Measurements from ENCODE around the gene SURF4. TPM values are rescaled to one million over a fixed set of nuclear protein-coding genes. Genes with fewer than 3 reads are reported as not detected.
"Not testable (repeated sequence)": the region's sequence is repeated elsewhere in the genome, so short reads cannot be mapped to it uniquely, and the experiment has no call there.

Gene SURF4
- polyA plus RNA-seq, 1 donor = 157 TPM

DNA sequence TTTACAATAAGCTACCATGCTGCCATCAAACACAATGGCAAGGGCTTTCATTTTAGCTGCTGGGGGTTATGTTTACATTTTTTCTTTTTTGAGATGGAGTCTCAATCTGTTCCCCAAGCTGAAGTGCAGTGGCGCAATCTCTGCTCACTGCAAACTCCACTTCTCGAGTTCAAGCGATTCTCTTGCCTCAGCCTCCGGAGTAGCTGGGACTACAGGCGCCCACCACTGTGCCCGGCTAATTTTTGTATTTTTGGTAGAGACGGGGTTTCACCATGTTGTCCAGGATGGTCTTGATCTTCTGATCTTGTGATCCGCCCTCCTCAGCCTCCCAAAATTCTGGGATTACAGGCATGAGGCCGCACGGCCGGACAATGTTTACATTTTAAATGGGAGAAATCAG, 41.0 kb downstream of the SURF4 start:
- DNase-seq = not testable (repeated sequence)

DNA sequence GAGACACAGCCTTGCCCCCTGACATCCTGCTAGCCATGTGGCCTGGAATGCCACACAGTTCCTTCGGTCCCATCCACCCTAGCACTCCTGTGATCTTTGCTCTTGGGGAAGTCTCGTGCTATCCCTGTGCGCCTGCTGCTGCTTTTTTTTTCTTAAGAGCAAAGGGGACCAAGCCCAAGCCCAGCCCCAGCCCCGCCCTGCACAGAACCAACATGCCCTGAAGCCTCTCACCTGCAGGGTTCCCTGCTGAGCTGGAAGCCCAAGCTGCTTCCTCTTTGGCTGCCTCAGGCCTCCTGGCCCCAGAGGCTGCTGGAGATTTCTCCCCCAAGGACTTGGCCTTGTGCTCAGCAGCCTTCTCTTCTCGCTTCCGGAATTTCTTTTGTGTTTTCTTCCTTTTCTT, 41.7 kb downstream of the SURF4 start:
- DNase-seq = no peak

DNA sequence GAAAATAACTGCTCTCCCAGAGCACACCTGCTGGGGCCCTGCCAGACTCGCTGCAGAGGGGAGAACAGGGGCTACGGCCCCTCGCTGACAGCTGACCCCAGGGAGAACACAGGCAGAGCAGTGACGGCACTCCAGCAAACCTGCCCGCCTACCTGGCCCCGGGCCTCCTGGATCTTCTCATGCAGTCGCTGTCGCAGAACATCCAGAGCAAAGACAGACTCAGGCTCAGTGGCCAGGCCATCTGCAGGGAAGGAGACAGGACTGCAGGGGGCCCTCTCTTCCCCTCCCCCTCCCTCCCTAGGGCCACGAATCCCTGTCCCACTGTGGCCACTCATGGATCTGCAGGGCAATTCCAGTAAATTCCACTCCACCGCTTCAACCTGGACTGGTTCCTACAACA, 42.3 kb downstream of the SURF4 start:
- no peak for DNase-seq

DNA sequence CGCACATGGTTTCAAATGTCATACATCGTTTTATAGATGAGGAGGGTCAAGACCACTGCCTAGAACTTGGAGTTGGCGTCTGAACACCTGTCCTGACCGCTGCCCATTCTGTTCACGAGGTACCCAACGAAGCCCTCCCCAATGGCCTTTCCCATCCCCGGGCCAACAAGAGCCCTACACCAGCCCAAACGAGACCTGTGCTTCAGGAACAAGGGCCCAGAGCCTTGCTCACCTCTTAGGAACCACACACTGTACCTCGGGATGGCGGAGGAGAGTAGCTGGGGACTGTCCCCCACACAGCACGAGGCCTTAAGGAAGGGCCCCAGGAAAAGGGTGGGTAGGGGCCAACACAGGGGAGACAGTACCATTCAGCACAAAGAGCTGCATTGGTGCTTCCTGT, 42.8 kb downstream of the SURF4 start:
- DNase-seq = no peak

DNA sequence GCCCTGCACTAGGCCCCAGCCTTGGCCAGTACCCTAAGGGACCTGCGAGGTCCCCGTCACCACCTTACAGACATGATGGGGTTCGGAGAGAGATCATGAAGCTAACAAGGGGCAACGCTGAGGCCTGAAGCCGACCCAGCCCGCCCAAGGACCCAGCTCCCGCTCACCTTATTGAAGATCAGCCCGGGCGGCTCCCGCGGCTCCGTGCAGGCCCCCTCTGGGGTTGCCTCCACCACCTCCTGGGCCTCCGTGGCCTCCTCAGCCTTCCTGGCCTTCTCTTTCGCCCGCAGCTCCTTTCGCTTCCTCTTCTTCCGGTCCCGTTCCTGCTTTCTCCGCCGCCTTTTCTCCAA, 43.5 kb downstream of the SURF4 start:
- DNase-seq = no peak

DNA sequence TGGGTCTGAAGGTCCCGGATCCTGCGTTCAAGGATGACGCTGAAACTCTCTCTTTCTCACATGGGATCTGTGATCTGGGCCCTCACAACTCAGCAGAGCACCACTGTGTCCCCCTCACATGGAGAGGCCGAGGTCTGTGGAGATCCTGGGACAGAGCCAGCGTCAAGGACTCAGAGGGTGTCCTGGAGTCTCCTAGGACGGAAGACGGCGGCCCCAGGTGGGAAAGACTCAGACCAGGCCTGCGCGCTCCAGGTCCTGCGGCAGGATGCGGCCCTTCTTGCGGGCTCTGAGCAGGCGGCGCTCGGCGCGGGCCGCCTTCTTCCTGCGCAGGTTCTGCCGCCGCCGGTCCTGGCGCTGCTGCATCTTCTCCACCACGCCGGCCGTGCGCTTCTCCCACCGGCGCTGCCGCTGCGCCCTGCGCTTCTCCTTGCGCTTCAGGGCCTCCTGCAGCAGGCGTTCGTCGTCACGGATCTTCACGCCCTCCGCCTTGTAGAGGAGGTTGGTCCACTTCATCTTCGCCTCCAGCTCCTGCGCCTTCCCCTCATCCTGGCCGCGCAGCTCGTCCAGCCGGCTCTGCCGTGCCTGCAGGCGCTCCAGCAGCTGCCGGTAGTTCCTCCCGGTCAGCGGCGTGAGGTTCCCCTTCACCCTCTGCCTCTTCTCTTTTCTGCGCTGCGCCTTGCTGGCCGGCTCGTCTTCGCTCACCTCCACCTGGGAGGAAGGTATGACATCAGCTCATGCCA, 44.0 kb downstream of the SURF4 start:
- no peak for DNase-seq

DNA sequence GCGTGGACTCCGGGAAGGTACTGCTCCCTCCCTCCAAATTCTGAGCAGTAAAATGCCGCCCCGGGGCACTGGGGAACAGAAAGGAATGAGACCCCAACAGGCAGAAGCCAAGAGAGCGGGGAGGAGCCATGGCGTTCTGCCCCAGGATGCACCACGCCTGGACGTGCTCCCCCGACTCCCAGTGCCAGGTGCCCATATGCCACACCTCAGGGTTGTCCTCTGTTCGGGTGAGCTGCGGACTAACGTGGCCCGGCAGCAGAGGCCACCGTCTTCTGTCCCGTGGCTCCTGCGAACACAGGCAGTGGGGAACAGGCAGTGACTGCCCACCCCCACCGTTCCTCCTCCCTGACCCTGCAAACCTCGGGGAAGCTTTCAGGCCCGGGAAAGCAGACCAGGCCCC, 44.6 kb downstream of the SURF4 start:
- no peak for DNase-seq

DNA sequence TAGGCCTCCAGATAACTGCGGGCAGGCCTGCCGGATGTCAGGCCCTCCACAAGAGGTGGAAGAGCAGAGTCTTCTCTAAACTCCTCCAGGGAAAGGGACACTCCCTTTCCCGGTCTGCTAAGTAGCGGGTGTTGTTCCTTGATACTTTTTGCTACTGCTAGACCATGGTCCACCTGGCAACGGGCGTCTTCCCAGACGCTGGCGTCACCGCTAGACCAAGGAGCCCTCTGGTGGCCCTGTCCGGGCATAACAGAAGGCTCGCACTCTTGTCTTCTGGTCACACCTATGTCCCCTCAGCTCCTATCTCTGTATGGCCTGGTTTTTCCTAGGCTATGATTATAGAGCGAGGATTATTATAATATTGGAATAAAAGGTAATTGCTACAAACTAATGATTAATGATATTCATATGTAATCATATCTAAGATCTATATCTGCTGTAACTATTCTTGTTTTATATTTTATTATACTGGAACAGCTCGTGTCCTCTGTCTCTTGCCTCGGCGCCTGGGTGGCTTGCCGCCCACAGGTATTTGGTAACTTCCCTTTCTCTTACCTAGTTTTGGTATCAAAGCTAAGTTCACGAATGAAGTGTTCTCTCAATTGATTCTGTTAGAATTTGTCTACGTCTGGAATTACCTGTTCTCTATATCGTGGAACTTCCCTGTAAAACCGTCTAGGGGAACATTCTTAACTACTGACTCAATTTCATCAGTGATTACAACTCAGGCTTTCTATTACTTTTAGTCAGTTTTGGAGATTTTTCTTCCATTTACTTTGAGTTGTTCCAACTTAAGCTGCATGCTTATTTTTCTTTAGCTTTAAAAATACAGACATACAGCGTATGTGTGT, 46.3 kb downstream of the SURF4 start:
- not testable (repeated sequence) for DNase-seq

DNA sequence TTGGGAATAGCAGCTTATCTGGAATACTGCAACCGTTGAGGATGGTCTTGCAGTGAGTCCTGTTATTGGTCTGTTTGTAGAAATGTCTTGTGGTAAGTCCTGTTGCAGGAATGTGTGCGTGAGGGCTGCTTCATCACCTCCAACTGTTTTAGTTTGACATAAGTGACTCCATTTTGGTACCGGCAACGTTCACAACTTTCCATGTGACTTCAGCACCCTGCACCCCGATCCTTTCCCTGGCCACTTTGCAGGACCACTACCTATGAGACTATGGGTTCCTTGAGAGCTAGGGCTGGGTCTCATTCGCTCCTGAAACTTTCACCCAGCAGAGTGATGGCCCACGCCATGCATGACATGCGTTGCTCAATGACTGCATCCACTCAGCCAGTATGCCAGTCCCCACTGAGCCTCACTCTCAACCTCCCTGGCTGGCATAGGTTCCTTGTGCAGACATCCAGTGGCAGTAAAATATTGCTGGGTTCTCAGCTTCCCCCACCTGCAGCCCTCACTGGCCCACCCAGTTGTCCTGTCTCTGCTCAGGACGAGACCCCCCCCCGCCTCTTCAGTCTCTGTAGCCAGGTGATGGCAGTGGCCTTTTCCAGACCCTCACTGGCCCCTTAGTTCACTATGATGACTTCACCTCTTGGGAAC, 47.9 kb downstream of the SURF4 start:
- DNase-seq = no peak

DNA sequence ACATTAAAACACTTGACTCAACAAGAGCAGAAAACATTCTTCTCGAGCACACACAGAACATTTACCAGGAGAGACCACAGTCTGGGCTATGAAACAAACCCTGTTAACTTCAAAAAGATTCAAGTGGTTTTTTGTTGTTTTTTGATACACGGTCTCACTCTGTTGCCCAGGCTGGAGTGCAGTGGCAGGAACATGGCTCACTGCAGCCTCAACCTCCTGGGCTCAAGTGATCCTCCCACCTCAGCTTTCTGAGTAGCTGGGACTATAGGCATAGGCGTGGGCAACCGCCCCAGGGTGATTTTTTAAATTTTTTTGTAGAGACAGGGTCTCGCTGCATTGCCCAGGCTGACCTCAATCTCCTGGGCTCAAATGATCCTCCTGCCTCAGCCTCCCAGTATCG, 48.8 kb downstream of the SURF4 start:
- DNase-seq = not testable (repeated sequence)

DNA sequence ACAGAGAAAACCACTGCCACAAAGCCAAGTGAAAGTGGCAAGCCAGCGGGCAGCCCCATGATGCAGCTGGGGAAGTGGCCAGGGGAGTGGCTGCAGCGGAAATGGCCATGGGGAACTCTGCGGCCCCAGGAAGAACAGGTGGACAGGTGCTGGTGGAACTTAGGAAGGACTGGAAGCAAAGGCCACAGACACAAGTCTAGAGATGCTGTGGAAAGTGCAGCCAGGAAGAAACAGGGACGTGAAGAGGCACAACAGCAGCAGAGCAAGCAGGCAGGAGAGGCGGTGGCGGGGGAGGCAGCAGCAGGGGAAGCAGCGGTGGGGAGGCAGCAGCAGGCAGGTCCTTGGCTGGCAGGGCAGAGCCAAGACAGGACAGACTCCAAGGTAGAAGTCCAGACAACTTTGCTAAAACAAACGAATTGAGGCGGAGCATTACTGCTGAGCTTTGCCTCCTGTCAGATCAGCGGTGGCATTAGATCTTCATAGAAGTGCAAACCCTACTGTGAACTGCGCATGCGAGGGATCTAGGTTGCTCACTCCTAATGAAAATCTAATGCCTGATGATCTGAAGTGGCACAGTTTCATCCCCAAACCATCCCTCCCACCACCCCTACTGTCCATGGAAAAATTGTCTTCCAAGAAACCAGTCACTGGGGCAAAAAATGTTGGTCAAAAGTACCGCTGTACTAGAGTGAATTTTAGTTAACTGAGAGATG, 51.7 kb downstream of the SURF4 start:
- no peak for DNase-seq

DNA sequence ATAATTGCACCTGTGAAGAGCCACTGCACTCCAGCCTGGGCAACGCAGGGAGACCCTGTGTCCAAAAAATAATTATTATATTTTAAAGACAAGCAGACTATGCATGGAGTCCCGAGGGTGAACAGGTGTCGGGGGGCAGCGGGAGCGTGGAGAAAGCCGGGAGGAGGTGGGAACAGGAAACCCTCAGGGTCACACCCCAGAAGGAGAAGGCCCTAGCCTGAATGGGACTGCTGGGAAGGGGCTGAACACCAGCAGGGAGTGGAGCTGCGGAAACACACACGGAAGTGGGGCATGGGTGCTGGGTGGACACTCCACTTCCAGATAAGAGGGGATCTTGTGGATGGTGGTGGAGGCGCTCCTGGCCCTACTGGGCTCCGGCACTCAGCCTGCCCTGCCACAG, 52.6 kb downstream of the SURF4 start:
- DNase-seq = no peak

DNA sequence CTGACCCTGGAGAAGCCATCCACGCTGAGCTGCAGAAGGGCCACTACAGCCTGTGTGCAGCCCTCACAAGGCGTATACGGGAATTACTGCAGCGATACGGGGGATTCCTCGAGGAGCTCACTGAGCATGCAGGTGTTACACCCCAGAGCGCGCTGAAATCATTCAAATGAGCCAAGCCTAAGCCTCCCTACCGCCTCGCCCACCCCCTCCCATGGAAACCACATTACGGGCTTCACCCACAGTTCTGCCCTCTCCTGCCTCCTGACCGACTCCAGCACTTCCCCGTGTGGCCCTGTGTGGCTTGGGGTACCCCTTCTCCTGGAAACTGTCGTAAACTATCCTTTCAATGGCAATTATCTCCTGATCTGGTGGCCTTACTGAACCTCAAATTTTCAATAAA, 53.2 kb downstream of the SURF4 start:
- no peak for DNase-seq

DNA sequence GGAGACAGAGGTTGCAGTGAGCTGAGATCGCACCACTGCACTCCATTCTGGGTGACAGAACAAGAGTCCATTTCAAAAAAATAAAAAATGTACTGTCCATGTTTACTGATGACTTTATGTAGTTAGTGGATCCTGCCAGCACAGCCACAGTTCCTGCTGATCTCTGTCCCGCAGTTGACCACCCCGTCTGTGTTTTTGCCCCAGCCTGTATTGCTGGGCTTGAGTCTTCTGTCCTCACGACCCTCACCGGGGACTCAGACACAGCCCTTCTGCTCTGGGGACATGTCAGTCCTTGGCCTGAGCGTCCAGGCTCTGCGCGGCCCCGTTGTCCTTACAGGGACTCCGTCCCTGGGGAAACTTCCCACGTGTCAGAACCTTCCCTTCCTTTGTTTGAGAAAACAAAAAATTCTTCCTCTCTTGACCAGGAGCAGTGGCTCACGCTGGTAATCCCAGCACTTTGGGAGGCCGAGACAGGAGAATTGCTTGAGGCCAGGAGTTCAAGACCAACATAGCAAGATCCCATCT, 54.4 kb downstream of the SURF4 start:
- no peak for DNase-seq

DNA sequence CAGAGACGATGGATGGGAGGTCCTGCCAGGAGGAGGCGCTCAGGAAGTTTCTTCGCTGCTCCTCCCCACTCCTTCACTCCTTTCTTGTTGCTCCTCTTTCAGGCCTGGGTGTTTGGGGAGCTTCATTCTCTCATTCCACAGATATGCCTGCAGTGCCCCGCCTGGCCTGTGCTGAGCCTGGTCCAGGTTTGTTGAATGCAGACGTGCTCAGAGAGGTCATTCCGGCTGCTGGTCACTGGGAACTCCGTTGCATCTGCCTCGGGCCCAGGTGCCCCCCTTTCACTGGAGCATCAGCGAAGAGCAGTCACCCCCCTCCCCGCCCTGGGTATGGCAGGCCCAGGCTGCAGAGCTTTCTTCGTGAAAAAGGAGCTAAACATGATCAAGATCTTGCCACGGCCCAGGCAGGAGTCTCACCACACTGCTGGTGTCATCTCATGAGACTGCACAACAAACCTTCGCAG, 55.4 kb downstream of the SURF4 start:
- DNase-seq = no peak

DNA sequence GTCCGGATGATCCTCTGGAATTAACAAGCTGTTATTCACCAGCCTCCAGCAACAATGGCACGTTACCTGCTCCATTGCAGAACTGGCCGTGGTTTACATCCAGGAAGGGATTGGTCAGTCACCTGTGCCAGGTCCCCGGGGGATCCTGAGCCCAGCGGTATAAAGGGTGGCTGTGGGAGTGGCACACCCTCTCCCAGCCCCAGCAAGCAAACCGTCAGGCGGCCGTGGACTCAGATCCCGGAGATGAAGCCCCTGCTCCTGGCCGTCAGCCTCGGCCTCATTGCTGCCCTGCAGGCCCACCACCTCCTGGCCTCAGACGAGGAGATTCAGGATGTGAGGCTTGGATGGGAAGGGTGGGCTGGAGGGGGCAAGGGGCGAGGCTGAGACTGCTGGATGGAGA, 58.3 kb downstream of the SURF4 start:
- DNase-seq = not testable (repeated sequence)

DNA sequence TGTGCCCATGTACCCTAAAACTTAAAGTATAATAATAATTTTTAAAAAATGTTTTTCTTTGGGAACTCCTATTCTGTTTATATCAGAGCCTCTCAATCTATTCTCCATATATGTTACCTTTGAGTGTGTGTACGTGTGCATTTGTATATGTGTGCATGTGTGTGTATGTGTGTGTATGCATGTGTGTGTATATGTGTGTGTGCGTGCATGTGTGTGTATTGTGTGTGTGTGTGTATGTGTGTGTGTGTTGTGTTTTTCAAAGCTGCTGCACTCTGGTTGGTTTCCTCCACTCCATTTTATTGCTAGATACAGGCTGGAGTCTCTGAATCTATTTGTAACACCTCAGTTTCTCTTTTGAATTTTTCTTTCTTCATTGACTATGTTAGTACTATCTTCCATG, 59.9 kb downstream of the SURF4 start:
- DNase-seq = no peak

Other genes with a start within 250 kb of the SURF4 start
- gene GBGT1, start 212.1 kb downstream of the SURF4 start, polyA plus RNA-seq (ENCODE audit: insufficient read length) = 2.0 TPM
- gene OBP2B, start 166.8 kb downstream of the SURF4 start, polyA plus RNA-seq (ENCODE audit: insufficient read length) = not detected
- gene ABO, start 100.9 kb downstream of the SURF4 start, polyA plus RNA-seq (ENCODE audit: insufficient read length) = 19.1 TPM
- 22.3 TPM for gene SURF6, start 39.9 kb downstream of the SURF4 start, polyA plus RNA-seq (ENCODE audit: insufficient read length)
- 25.6 TPM for gene MED22, start 27.9 kb downstream of the SURF4 start, polyA plus RNA-seq (ENCODE audit: insufficient read length)
- gene RPL7A, start 27.8 kb downstream of the SURF4 start, polyA plus RNA-seq (ENCODE audit: insufficient read length) = 2,305 TPM
- 34.7 TPM for gene SURF1, start 19.6 kb downstream of the SURF4 start, polyA plus RNA-seq (ENCODE audit: insufficient read length)
- gene SURF2, start 19.5 kb downstream of the SURF4 start, polyA plus RNA-seq (ENCODE audit: insufficient read length) = 17.7 TPM
- 4.4 TPM for gene STKLD1, start 306 bp upstream of the SURF4 start, polyA plus RNA-seq (ENCODE audit: insufficient read length)
- gene REXO4, start 42.0 kb upstream of the SURF4 start, polyA plus RNA-seq (ENCODE audit: insufficient read length) = 24.0 TPM
- gene ADAMTS13, start 46.3 kb upstream of the SURF4 start, polyA plus RNA-seq (ENCODE audit: insufficient read length) = 10.9 TPM
- gene CACFD1, start 83.9 kb upstream of the SURF4 start, polyA plus RNA-seq (ENCODE audit: insufficient read length) = 27.3 TPM
- gene SLC2A6, start 103.0 kb upstream of the SURF4 start, polyA plus RNA-seq (ENCODE audit: insufficient read length) = 1.0 TPM
- 0.37 TPM for gene MYMK, start 148.9 kb upstream of the SURF4 start, polyA plus RNA-seq (ENCODE audit: insufficient read length)
- 1.2 TPM for gene ADAMTSL2, start 158.6 kb upstream of the SURF4 start, polyA plus RNA-seq (ENCODE audit: insufficient read length)
- 0.12 TPM for gene FAM163B, start 233.3 kb upstream of the SURF4 start, polyA plus RNA-seq (ENCODE audit: insufficient read length)